Measurements from ENCODE around the gene PSMA5. TPM values are rescaled to one million over a fixed set of nuclear protein-coding genes. Genes with fewer than 3 reads are reported as not detected.
A peak's percentile ranks its signal among the peaks of the same experiment; 100 is the strongest.

PSMA5 gene
- total and polyA plus RNA-seq, 10 of the 15 experiments (the other 5 are each of a cell fraction or from before 2014, with no cell fraction given) = 58.7 to 271 (median 187) TPM

DNA sequence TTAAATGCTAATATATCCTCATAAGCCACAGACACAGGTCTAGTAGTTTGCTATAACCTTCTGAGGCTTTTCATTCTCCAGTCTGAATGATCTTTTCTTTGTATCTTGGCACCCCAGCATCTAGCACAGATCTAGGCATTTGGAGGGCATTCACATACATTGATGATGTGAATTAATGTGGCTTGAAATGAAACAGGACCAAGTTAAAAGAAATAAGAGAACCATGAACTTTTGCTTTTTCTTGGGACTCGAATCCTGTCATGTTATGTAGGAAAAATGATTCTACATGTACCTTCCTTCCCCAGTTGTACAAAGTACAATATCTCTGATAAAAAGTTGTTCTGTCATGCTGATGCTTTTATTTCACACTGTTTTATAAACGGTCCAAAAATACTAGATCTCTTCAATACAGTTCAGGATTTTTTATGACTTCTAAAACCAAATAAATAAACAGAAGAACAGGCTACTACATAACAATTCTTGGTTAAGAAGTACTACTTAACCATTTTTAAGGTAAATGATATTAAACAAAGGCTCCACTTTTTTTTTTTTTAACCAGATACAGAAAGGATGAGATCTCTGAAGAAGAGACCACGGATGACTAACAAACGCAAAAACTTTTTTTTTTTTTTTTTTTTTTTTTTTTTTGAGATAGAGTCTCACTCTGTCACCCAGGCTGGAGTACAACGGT is 31.5 kb downstream of the PSMA5 start:
- Histone ChIP-seq H3K27ac (ENCODE audit: control insufficient read depth, insufficient read depth) (no peak overlapping the region), H2AFZ (ENCODE audit: control insufficient read depth, low read depth, low read length) (no peak overlapping the region), H3K27me3 (replicated peaks in 1 of 2; ENCODE audit: control insufficient read depth in 2 of 2, insufficient read depth in 2 of 2, low read length in 1 of 2) (peaks cover 1 to 4% of the 10 kb centered on the region in 2 experiments; a peak in 3 of 4 replicates), H3K9me3 (replicated peaks; ENCODE audit: control insufficient read depth, insufficient read depth, low read length) (no peaks in the 10 kb centered on the region), H4K20me1 (ENCODE audit: control insufficient read depth, insufficient read depth) (no peaks in the 10 kb centered on the region), H3K36me3 (ENCODE audit: control insufficient read depth in 2 of 2, insufficient read depth in 2 of 2, low read length in 1 of 2) (no peaks in the 10 kb centered on the region), H3K4me1 (ENCODE audit: control insufficient read depth, insufficient read depth, low read length) (peaks cover 24% of the 10 kb centered on the region), H3K79me2 (ENCODE audit: control insufficient read depth, insufficient read depth, low read length) (no peaks in the 10 kb centered on the region), H3K4me2 (ENCODE audit: control insufficient read depth, insufficient read depth) (no peak overlapping the region), H3K9ac (ENCODE audit: control insufficient read depth, insufficient read depth, low read length) (no peak overlapping the region), H3K4me3 (no peak overlapping the region)
- no TSS peak for BruUV-seq (replicated peaks)
- TF ChIP-seq CEBPB (IDR thresholded peaks at IDR 0.05; ENCODE audit: borderline replicate concordance in 1 of 2, low read depth in 2 of 2, low read length in 2 of 2) = no peak
- no peak for TF ChIP-seq ZNF274 (IDR thresholded peaks at IDR 0.05; ENCODE audit: insufficient read depth, insufficient read length)
- no peak for TF ChIP-seq NR2C2 (IDR thresholded peaks at IDR 0.05; ENCODE audit: borderline replicate concordance, control insufficient read depth, insufficient read length, low read depth)
- no peak for TF ChIP-seq USF1 (IDR thresholded peaks at IDR 0.05; ENCODE audit: borderline replicate concordance, extremely low read length, insufficient read depth, low read depth, low read length)
- TF ChIP-seq ZNF687 (IDR thresholded peaks at IDR 0.05) = no peak
- TF ChIP-seq TCF12 (IDR thresholded peaks at IDR 0.05; ENCODE audit: low read depth, low read length) = no peak
- ATAC-seq (no peak), DNase-seq (ENCODE audit: low read depth, low spot score) (no peak), FAIRE-seq (peak; percentile 35)
- 65% methylated on average over 3 of the region's 5 CpGs for WGBS (ENCODE audit: insufficient coverage, insufficient replicate concordance, low lambda C conversion rate, missing lambda C conversion rate)
- RAD21 ChIA-PET (ENCODE audit: unreplicated experiment) = no interaction called here
- POLR2A ChIA-PET = no interaction called here
- intact Hi-C loops (cut with micrococcal nuclease; ENCODE audit: unreplicated experiment) (loop anchor here (10.0 kb wide), 1 partner anchor 280 kb away; the partner anchor contains the start of gene ELAPOR1), in situ Hi-C loops (cut with MboI) (no loop called here)
- SMC1A ChIA-PET (ENCODE audit: uncharacterized antibody, unreplicated experiment) = interaction anchor here (1.1 to 6.6 kb wide), 3 partner anchors 109 to 117 kb away, joined by 3 to 113 read pairs (median 5); no protein-coding TSS in a partner anchor
- CTCF ChIA-PET = interaction anchor here (1.3 to 8.0 kb wide), 3 partner anchors 8 to 138 kb away, joined by 3 to 241 read pairs (median 22); no protein-coding TSS in a partner anchor
